ENCODE data around the gene SH2B3. TPM values are rescaled to one million over a fixed set of nuclear protein-coding genes. Genes with fewer than 3 reads are reported as not detected.

Gene SH2B3
- total and polyA plus RNA-seq, 2 experiments from 2014 or later, result 8.1 to 59.3 TPM

DNA sequence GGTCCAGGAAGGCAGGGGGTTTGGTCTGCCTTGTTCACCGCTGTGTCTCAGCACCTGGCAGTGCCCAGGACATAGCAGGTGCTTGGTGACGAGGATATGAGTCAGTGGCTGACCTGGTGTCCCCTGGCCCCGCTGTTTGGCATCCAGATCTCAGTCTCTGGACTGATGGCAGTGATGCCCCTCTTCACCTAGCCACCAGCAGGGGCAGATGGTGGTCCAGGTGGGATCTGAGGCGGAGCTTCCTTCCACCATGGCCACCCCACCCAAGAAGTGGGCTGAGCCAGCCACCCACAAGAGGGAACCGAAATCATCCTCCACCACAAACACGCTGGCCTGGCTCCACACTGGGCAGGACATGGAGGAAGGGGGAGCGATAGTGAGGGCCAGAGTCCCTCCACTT lies 16.1 kb upstream of the SH2B3 start (continued):
- TF ChIP-seq, protein P1, sequence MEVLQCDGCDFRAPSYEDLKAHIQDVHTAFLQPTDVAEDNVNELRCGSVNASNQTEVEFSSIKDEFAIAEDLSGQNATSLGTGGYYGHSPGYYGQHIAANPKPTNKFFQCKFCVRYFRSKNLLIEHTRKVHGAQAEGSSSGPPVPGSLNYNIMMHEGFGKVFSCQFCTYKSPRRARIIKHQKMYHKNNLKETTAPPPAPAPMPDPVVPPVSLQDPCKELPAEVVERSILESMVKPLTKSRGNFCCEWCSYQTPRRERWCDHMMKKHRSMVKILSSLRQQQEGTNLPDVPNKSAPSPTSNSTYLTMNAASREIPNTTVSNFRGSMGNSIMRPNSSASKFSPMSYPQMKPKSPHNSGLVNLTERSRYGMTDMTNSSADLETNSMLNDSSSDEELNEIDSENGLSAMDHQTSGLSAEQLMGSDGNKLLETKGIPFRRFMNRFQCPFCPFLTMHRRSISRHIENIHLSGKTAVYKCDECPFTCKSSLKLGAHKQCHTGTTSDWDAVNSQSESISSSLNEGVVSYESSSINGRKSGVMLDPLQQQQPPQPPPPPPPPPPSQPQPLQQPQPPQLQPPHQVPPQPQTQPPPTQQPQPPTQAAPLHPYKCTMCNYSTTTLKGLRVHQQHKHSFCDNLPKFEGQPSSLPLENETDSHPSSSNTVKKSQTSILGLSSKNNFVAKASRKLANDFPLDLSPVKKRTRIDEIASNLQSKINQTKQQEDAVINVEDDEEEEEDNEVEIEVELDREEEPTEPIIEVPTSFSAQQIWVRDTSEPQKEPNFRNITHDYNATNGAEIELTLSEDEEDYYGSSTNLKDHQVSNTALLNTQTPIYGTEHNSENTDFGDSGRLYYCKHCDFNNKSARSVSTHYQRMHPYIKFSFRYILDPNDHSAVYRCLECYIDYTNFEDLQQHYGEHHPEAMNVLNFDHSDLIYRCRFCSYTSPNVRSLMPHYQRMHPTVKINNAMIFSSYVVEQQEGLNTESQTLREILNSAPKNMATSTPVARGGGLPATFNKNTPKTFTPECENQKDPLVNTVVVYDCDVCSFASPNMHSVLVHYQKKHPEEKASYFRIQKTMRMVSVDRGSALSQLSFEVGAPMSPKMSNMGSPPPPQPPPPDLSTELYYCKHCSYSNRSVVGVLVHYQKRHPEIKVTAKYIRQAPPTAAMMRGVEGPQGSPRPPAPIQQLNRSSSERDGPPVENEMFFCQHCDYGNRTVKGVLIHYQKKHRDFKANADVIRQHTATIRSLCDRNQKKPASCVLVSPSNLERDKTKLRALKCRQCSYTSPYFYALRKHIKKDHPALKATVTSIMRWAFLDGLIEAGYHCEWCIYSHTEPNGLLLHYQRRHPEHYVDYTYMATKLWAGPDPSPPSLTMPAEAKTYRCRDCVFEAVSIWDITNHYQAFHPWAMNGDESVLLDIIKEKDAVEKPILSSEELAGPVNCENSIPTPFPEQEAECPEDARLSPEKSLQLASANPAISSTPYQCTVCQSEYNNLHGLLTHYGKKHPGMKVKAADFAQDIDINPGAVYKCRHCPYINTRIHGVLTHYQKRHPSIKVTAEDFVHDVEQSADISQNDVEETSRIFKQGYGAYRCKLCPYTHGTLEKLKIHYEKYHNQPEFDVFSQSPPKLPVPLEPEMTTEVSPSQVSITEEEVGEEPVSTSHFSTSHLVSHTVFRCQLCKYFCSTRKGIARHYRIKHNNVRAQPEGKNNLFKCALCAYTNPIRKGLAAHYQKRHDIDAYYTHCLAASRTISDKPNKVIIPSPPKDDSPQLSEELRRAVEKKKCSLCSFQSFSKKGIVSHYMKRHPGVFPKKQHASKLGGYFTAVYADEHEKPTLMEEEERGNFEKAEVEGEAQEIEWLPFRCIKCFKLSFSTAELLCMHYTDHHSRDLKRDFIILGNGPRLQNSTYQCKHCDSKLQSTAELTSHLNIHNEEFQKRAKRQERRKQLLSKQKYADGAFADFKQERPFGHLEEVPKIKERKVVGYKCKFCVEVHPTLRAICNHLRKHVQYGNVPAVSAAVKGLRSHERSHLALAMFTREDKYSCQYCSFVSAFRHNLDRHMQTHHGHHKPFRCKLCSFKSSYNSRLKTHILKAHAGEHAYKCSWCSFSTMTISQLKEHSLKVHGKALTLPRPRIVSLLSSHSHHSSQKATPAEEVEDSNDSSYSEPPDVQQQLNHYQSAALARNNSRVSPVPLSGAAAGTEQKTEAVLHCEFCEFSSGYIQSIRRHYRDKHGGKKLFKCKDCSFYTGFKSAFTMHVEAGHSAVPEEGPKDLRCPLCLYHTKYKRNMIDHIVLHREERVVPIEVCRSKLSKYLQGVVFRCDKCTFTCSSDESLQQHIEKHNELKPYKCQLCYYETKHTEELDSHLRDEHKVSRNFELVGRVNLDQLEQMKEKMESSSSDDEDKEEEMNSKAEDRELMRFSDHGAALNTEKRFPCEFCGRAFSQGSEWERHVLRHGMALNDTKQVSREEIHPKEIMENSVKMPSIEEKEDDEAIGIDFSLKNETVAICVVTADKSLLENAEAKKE (CRISPR knock-in tag; IDR thresholded peaks at IDR 0.05), result no peak

DNA sequence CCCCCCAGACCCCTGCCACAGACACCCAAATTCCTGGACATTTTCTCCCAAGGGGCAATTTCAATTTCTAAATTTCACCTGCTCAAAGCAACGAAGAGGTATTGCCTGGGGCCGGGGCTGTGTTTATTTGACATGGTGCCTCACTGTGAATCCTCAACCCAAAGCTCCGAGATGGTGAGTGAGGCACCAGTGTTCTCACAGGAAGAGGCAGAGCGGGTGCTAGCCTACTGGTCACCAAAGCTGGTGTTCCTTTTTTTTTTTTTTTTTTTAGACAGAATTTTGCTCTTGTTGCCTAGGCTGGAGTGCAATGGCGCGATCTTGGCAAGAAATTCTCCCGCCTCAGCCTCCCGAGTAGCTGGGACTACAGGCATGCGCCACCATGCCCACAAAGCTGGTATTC lies 14.8 kb upstream of the SH2B3 start:
- 0 out of 2 replicates have a peak, but pooled peaks cover 3% of the 10 kb centered on the region for H3K9me2 ChIP-seq (ENCODE audit: insufficient read depth)
- no peaks in the 10 kb centered on the region for H4K20me1 ChIP-seq (replicated peaks; ENCODE audit: insufficient read depth)
- H3K36me3 Mint-ChIP-seq (ENCODE audit: low read depth), result no peaks in the 10 kb centered on the region
- ATAC-seq (no peak), DNase-seq (ENCODE audit: low spot score) (no peak)
- no peaks in the 10 kb centered on the region for H3K27me3 ChIP-seq (ENCODE audit: insufficient read depth)
- no peak overlapping the region for H3K27ac ChIP-seq (ENCODE audit: low read depth)
- no peaks in the 10 kb centered on the region; the same call in 2 of the 3 replicates for H3K4me1 Mint-ChIP-seq
- no peaks in the 10 kb centered on the region for H3K4me1 ChIP-seq (ENCODE audit: insufficient read depth)
- no peak overlapping the region for H3K4me3 ChIP-seq
- no peaks in the 10 kb centered on the region for H3K9me3 Mint-ChIP-seq
- no peaks in the 10 kb centered on the region for H3K79me2 ChIP-seq (replicated peaks; ENCODE audit: insufficient read depth)
- H2AFZ ChIP-seq, result no peak overlapping the region
- no peak overlapping the region for H3K27ac Mint-ChIP-seq
- H3F3A ChIP-seq (replicated peaks; ENCODE audit: low read depth), result no peaks in the 10 kb centered on the region
- no peak overlapping the region for H3K4me2 ChIP-seq
- H3K36me3 ChIP-seq (ENCODE audit: insufficient read depth), result no peaks in the 10 kb centered on the region
- peaks cover 6% of the 10 kb centered on the region for H3K27me3 Mint-ChIP-seq (ENCODE audit: insufficient read depth, low read depth, poor library complexity)
- H3K4me3 Mint-ChIP-seq, result no peak overlapping the region
- TF ChIP-seq EZH2phosphoT487 (IDR thresholded peaks at IDR 0.05; ENCODE audit: unreplicated experiment) (no peak), NANOG (IDR thresholded peaks at IDR 0.05; ENCODE audit: borderline replicate concordance) (no peak), CTCF (conservative IDR thresholded peaks at IDR 0.05; ENCODE audit: low read depth in 2 of 2) (no peak), ZNF114 (CRISPR knock-in tag; IDR thresholded peaks at IDR 0.05) (no peak), EZH2 (IDR thresholded peaks at IDR 0.05; ENCODE audit: low read depth, unreplicated experiment) (no peak), ZNF331 (CRISPR knock-in tag; IDR thresholded peaks at IDR 0.05; ENCODE audit: low read depth) (no peak)
- TF ChIP-seq, protein P1 (CRISPR knock-in tag; IDR thresholded peaks at IDR 0.05), result no peak

All from GM23338 (cell line).